MM.1S (cell line): Measurements from ENCODE around the gene KCNB1.

ENCODE experiments used
- DNase-seq: peaks from one replicate; pipeline ENCODE4 v3.0.0-alpha.2; 2015
- H2AFZ ChIP-seq: fragments of 300-600 bp; sonication (generic); 2 replicates; pipeline ENCODE4 v1.6.0; 2016; ENCODE audit warnings: antibody characterized with exemption, low read length
- H3F3A ChIP-seq: fragments of 300-600 bp; sonication (generic); 2 replicates; pipeline ENCODE4 v1.6.1; 2016; ENCODE audit warnings: mild to moderate bottlenecking, antibody characterized with exemption, low read length, moderate library complexity, mixed read lengths; ENCODE audit not compliant: insufficient read depth
- H3K27ac ChIP-seq: fragments of 300-600 bp; sonication (generic); 2 replicates; pipeline ENCODE4 v1.5.1; 2016; ENCODE audit warnings: mild to moderate bottlenecking, low read length
- H3K27me3 ChIP-seq: fragments of 300-600 bp; sonication (generic); replicated peaks from 2 replicates; pipeline ENCODE4 v1.6.0; 2016; ENCODE audit warnings: low read length; ENCODE audit not compliant: insufficient read depth
- H3K36me3 ChIP-seq: fragments of 300-600 bp; sonication (generic); replicated peaks from 2 replicates; pipeline ENCODE4 v1.6.1; 2016; ENCODE audit warnings: mild to moderate bottlenecking, low read length, mixed read lengths; ENCODE audit not compliant: insufficient read depth
- H3K4me1 ChIP-seq: fragments of 300-600 bp; sonication (generic); 2 replicates; pipeline ENCODE4 v1.6.1; 2016; ENCODE audit warnings: low read length, mixed read lengths
- H3K4me2 ChIP-seq: fragments of 300-600 bp; sonication (generic); 2 replicates; pipeline ENCODE4 v1.6.0; 2016; ENCODE audit warnings: low read depth, low read length
- H3K4me3 ChIP-seq: fragments of 300-600 bp; sonication (generic); 2 replicates; pipeline ENCODE4 v1.5.1; 2016; ENCODE audit warnings: low read length, mixed read lengths
- H3K79me2 ChIP-seq: fragments of 300-600 bp; sonication (generic); 2 replicates; pipeline ENCODE4 v1.6.1; 2016; ENCODE audit warnings: mixed run types, low read length, mixed read lengths
- H3K9ac ChIP-seq: fragments of 300-600 bp; sonication (generic); 2 replicates; pipeline ENCODE4 v1.6.1; 2016; ENCODE audit warnings: low read length, mixed read lengths
- H3K9me2 ChIP-seq: fragments of 300-600 bp; sonication (generic); replicated peaks from 2 replicates; pipeline ENCODE4 v1.6.1; 2016; ENCODE audit warnings: mild to moderate bottlenecking, low read length, mixed read lengths; ENCODE audit not compliant: insufficient read depth
- H3K9me3 ChIP-seq: fragments of 300-600 bp; sonication (generic); replicated peaks from 2 replicates; pipeline ENCODE4 v1.6.1; 2016; ENCODE audit warnings: mild to moderate bottlenecking, low read length, mixed read lengths; ENCODE audit not compliant: insufficient read depth
- H4K20me1 ChIP-seq: fragments of 300-600 bp; sonication (generic); 2 replicates; pipeline ENCODE4 v1.6.1; 2016; ENCODE audit warnings: mild to moderate bottlenecking, low read length, moderate library complexity, mixed read lengths; ENCODE audit not compliant: insufficient read depth
- CTCF ChIP-seq: fragments of 300-600 bp; sonication (generic); IDR thresholded peaks from 2 replicates; pipeline ENCODE4 v1.5.1; 2016; ENCODE audit warnings: antibody characterized with exemption, low read length, mixed read lengths
- EZH2 ChIP-seq: fragments of 300-600 bp; sonication (generic); optimal IDR thresholded peaks from 2 replicates; pipeline ENCODE3; 2017; ENCODE audit warnings: low read depth, mild to moderate bottlenecking, antibody characterized with exemption, low read length, mixed read lengths
- EZH2phosphoT487 ChIP-seq: fragments of 300-600 bp; sonication (generic); IDR thresholded peaks from 2 replicates; pipeline ENCODE4 v1.6.1; 2018; ENCODE audit warnings: antibody characterized with exemption, low read length

Gene KCNB1

DNA sequence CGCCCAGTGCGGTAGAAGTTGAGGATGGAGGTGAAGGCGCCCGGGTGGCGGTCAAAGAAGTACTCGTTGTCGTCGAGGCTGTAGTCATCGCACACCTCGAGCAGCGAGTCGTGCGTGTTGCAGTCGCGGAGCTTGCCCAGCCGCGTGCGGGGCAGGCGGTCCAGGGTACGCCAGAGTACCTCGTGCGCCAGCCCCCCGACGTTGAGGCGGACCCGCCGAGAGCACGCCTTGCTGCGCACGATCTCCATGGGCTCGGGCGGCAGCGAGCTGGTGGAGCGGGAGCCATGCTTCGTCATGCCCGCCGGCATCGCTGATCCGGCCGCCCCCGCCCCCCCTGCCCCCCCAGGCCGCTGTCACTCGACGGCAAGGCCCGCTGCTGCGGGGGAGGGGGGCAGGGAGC lies 295 bp downstream of the KCNB1 start:
- no peak overlapping the region for H3K9ac ChIP-seq
- no peaks in the 10 kb centered on the region for H3K79me2 ChIP-seq
- H3K4me1 ChIP-seq, result no peaks in the 10 kb centered on the region
- H3K27me3 ChIP-seq, result peaks cover 7% of the 10 kb centered on the region
- no peak for TF ChIP-seq EZH2
- TF ChIP-seq EZH2phosphoT487, result no peak
- TF ChIP-seq CTCF, result no peak
- no peak overlapping the region for H3K4me2 ChIP-seq
- H3K9me2 ChIP-seq, result no peaks in the 10 kb centered on the region
- no peak for DNase-seq
- no peak overlapping the region for H3K4me3 ChIP-seq
- H3K9me3 ChIP-seq, result no peaks in the 10 kb centered on the region
- H4K20me1 ChIP-seq, result no peaks in the 10 kb centered on the region
- H3K36me3 ChIP-seq, result no peaks in the 10 kb centered on the region
- no peaks in the 10 kb centered on the region for H3F3A ChIP-seq
- H2AFZ ChIP-seq, result no peak overlapping the region
- no peak overlapping the region for H3K27ac ChIP-seq

DNA sequence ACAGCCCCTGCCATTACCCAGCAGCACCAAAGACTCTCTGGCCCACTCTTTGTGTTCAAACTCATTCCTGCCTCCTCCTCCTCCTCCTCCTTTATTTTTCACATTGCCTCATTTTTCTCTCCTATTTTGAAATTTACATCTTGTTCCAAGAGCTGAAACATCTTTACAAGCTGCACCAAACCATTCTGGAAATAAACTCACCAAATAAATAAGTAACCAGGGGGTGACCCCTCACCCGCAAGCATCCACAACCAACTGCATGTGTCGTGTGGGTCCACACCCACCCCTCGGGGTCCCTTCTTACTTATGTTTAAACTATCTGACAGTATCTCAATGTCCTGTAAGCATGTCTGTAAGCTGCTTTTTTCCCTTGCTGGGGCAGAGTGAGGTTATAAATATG lies 1.4 kb downstream of the KCNB1 start:
- DNase-seq, result no peak
- no peak overlapping the region for H3K4me3 ChIP-seq
- no peak overlapping the region for H3K9ac ChIP-seq
- no peak overlapping the region for H3K4me2 ChIP-seq
- no peaks in the 10 kb centered on the region for H3K79me2 ChIP-seq
- no peaks in the 10 kb centered on the region for H4K20me1 ChIP-seq
- no peaks in the 10 kb centered on the region for H3K4me1 ChIP-seq
- H3K27ac ChIP-seq, result no peak overlapping the region
- no peak overlapping the region for H2AFZ ChIP-seq
- H3K27me3 ChIP-seq, result peaks cover 7% of the 10 kb centered on the region
- H3F3A ChIP-seq, result no peaks in the 10 kb centered on the region
- H3K36me3 ChIP-seq, result no peaks in the 10 kb centered on the region
- no peak for TF ChIP-seq CTCF
- no peak for TF ChIP-seq EZH2phosphoT487
- TF ChIP-seq EZH2, result no peak
- no peaks in the 10 kb centered on the region for H3K9me2 ChIP-seq
- H3K9me3 ChIP-seq, result no peaks in the 10 kb centered on the region

- H2AFZ ChIP-seq, result no peak overlapping the region
- H3K9ac ChIP-seq, result no peak overlapping the region
- no peak overlapping the region for H3K27ac ChIP-seq
- no peak overlapping the region for H3K4me3 ChIP-seq
- no peak for DNase-seq
- TF ChIP-seq CTCF (no peak), EZH2phosphoT487 (no peak), EZH2 (no peak)
- no peaks in the 10 kb centered on the region for H3F3A ChIP-seq
- H3K27me3 ChIP-seq, result peaks cover 7% of the 10 kb centered on the region
- no peaks in the 10 kb centered on the region for H3K9me3 ChIP-seq
- H3K4me2 ChIP-seq, result no peak overlapping the region
- H3K36me3 ChIP-seq, result no peaks in the 10 kb centered on the region
- H3K9me2 ChIP-seq, result no peaks in the 10 kb centered on the region
- H4K20me1 ChIP-seq, result no peaks in the 10 kb centered on the region
- no peaks in the 10 kb centered on the region for H3K79me2 ChIP-seq
- H3K4me1 ChIP-seq, result no peaks in the 10 kb centered on the region
Observed at GRCh38 chr20:49480236-49480635, 2.2 kb downstream of the KCNB1 start.
